GM12878 (cell line): ENCODE data around the gene DLX6. TPM values are rescaled to one million over a fixed set of nuclear protein-coding genes. Genes with fewer than 3 reads are reported as not detected.

Experiments used
- ATAC-seq: fragments of 200-7000 bp; cut with Tn5 transposase; 3 replicates; pipeline ENCODE4 v1.9.1; 2020; ENCODE audit warnings: mild to moderate bottlenecking, moderate library complexity
- BruUV-seq: library from RNA; stranded (reverse); fragments of 400-500 nt; replicated peaks from 2 replicates; lab custom pipeline; 2021; lab: Mats Ljungman, UMichigan
- CTCF ChIA-PET: fragments of 300-600 bp; sonication (Branson Sonifier 250); formaldehyde crosslinking; extraction: SDS; loops from one replicate; lab custom pipeline; 2021; ENCODE audit warnings: inconsistent platforms; lab: Yijun Ruan, JAX
- POLR2A ChIA-PET: fragments of 350-600 bp; formaldehyde crosslinking; extraction: SDS; loops from one replicate; lab custom pipeline; 2021; ENCODE audit warnings: inconsistent platforms; lab: Charles Lee
- RAD21 ChIA-PET: fragments of 300-600 bp; sonication (Branson Sonifier 250); formaldehyde crosslinking; loops from one replicate; lab custom pipeline; 2023; ENCODE audit warnings: antibody characterized with exemption; ENCODE audit not compliant: unreplicated experiment; lab: Charles Lee
- SMC1A ChIA-PET: fragments of 300-600 bp; sonication (Branson Sonifier 250); formaldehyde crosslinking; loops from one replicate; lab custom pipeline; 2023; ENCODE audit not compliant: unreplicated experiment, uncharacterized antibody; lab: Charles Lee
- DNase-seq: peaks from one replicate; pipeline ENCODE4 v3.0.0-alpha.2; 2011; ENCODE audit warnings: low read depth, low spot score
- FAIRE-seq: peaks from 3 replicates; lab custom pipeline; 2011; peaks lifted over from hg19 to GRCh38; lab: Jason Lieb, UNC
- H2AFZ ChIP-seq: 2 replicates; pipeline ENCODE4 v1.6.0; 2011; ENCODE audit warnings: low read depth, low read length, control low read depth; ENCODE audit not compliant: control insufficient read depth
- H3K27ac ChIP-seq: 2 replicates; pipeline ENCODE4 v1.5.1; 2011; ENCODE audit warnings: control low read depth; ENCODE audit not compliant: control insufficient read depth, insufficient read depth
- H3K27me3 ChIP-seq, 2 experiments: replicated peaks in 1 of 2; 2 replicates each; pipeline versions ENCODE4 v1.6.0 to v1.6.1; 2011; ENCODE audit warnings: low read length in 1 of 2; ENCODE audit not compliant: control insufficient read depth in 2 of 2, insufficient read depth in 2 of 2
- H3K36me3 ChIP-seq, 2 experiments: 2 replicates each; pipeline ENCODE4 v1.5.1; 2011; ENCODE audit warnings: low read length in 1 of 2; ENCODE audit not compliant: control insufficient read depth in 2 of 2, insufficient read depth in 2 of 2
- H3K4me1 ChIP-seq: 2 replicates; pipeline ENCODE4 v1.6.1; 2011; ENCODE audit warnings: mild to moderate bottlenecking, low read length, moderate library complexity, mixed read lengths; ENCODE audit not compliant: control insufficient read depth, insufficient read depth
- H3K4me2 ChIP-seq: 2 replicates; pipeline ENCODE4 v1.6.0; 2011; ENCODE audit warnings: control low read depth; ENCODE audit not compliant: control insufficient read depth, insufficient read depth
- H3K4me3 ChIP-seq: fragments of 200-600 bp; sonication (generic); 2 replicates; pipeline ENCODE4 v1.5.1; 2016
- H3K79me2 ChIP-seq: 2 replicates; pipeline ENCODE4 v1.6.0; 2011; ENCODE audit warnings: low read length; ENCODE audit not compliant: control insufficient read depth, insufficient read depth
- H3K9ac ChIP-seq: 2 replicates; pipeline ENCODE4 v1.8.0; 2011; ENCODE audit warnings: low read length, control low read depth, mixed read lengths; ENCODE audit not compliant: control insufficient read depth, insufficient read depth
- H3K9me3 ChIP-seq: replicated peaks from 3 replicates; pipeline ENCODE4 v1.5.1; 2011; ENCODE audit warnings: mild to moderate bottlenecking, low read length; ENCODE audit not compliant: control insufficient read depth, insufficient read depth
- H4K20me1 ChIP-seq: 2 replicates; pipeline ENCODE4 v1.6.0; 2011; ENCODE audit not compliant: control insufficient read depth, insufficient read depth
- NR2C1 ChIP-seq: fragments of 450-650 bp; IDR thresholded peaks from 2 replicates; pipeline ENCODE4 v1.6.1; 2017; ENCODE audit warnings: antibody characterized with exemption, mild to moderate bottlenecking, moderate library complexity
- TARDBP ChIP-seq: IDR thresholded peaks from 2 replicates; pipeline ENCODE4 v1.6.1; 2016; ENCODE audit warnings: borderline replicate concordance
- WGBS: methylation state at CpG from one replicate; pipeline ENCODE4 v1.1.6; 2016; ENCODE audit warnings: low lambda C conversion rate; ENCODE audit not compliant: insufficient replicate concordance, insufficient coverage; ENCODE audit errors: missing lambda C conversion rate; 5-methylcytosine and 5-hydroxymethylcytosine counted together
- in situ Hi-C: fragments of 300-500 bp; cut with MboI; formaldehyde crosslinking; loops from 9 replicates; pipeline ENCODE4 v1.14.3; 2018; ENCODE audit warnings: mixed read lengths
- intact Hi-C: fragments of 100-400 bp; cut with micrococcal nuclease; formaldehyde crosslinking; loops from one replicate; pipeline ENCODE4 v1.14.2; 2022; ENCODE audit not compliant: unreplicated experiment
- polyA plus RNA-seq, 11 experiments: library from polyadenylated mRNA; depleted of rRNA in 4 of 11; unstranded in 6 of 11; stranded (reverse) in 5 of 11; fragments of >200 nt; fragmentation: Nextera tagmentation in 4 of 11; fragmentation: Illumina TruSeq in 1 of 11; extraction: Ambion mirVana in 4 of 11; extraction: Trizol in 1 of 11; gene quantifications; 1 replicate in 1 of 11; 2 replicates in 10 of 11; pipeline versions ENCODE4 v1.2.1 to v1.2.3, GENCODE V29; 2011 to 2016; ENCODE audit warnings: inconsistent platforms in 2 of 11, missing spikeins in 2 of 11, low read depth in 1 of 11
- total RNA-seq, 4 experiments: library from RNA; depleted of rRNA in 3 of 4; stranded (reverse); fragments of >200 nt in 3 of 4; fragmentation: Illumina TruSeq in 1 of 4; extraction: Trizol in 1 of 4; gene quantifications; 2 replicates each; pipeline versions ENCODE4 v1.2.1 to v1.2.3, GENCODE V29; 2013 to 2021
- TF ChIP-seq, protein P1 (sequence below): IDR thresholded peaks from 2 replicates; pipeline ENCODE4 v1.6.1; 2012; ENCODE audit warnings: improper control_type of control experiment, low read depth, low read length; ENCODE audit not compliant: insufficient replicate concordance

The DLX6 gene
- total and polyA plus RNA-seq, 10 of the 15 experiments (the other 5 are each of a cell fraction or from before 2014, with no cell fraction given) = not detected

- TF ChIP-seq TARDBP = no peak
- TF ChIP-seq, protein P1, sequence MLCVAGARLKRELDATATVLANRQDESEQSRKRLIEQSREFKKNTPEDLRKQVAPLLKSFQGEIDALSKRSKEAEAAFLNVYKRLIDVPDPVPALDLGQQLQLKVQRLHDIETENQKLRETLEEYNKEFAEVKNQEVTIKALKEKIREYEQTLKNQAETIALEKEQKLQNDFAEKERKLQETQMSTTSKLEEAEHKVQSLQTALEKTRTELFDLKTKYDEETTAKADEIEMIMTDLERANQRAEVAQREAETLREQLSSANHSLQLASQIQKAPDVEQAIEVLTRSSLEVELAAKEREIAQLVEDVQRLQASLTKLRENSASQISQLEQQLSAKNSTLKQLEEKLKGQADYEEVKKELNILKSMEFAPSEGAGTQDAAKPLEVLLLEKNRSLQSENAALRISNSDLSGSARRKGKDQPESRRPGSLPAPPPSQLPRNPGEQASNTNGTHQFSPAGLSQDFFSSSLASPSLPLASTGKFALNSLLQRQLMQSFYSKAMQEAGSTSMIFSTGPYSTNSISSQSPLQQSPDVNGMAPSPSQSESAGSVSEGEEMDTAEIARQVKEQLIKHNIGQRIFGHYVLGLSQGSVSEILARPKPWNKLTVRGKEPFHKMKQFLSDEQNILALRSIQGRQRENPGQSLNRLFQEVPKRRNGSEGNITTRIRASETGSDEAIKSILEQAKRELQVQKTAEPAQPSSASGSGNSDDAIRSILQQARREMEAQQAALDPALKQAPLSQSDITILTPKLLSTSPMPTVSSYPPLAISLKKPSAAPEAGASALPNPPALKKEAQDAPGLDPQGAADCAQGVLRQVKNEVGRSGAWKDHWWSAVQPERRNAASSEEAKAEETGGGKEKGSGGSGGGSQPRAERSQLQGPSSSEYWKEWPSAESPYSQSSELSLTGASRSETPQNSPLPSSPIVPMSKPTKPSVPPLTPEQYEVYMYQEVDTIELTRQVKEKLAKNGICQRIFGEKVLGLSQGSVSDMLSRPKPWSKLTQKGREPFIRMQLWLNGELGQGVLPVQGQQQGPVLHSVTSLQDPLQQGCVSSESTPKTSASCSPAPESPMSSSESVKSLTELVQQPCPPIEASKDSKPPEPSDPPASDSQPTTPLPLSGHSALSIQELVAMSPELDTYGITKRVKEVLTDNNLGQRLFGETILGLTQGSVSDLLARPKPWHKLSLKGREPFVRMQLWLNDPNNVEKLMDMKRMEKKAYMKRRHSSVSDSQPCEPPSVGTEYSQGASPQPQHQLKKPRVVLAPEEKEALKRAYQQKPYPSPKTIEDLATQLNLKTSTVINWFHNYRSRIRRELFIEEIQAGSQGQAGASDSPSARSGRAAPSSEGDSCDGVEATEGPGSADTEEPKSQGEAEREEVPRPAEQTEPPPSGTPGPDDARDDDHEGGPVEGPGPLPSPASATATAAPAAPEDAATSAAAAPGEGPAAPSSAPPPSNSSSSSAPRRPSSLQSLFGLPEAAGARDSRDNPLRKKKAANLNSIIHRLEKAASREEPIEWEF = no peak
- TF ChIP-seq, all 136 proteins: peak for 0
Measured at GRCh38 chr7:97001656-97002554, 3.4 kb upstream of the DLX6 start (continued).

DNA sequence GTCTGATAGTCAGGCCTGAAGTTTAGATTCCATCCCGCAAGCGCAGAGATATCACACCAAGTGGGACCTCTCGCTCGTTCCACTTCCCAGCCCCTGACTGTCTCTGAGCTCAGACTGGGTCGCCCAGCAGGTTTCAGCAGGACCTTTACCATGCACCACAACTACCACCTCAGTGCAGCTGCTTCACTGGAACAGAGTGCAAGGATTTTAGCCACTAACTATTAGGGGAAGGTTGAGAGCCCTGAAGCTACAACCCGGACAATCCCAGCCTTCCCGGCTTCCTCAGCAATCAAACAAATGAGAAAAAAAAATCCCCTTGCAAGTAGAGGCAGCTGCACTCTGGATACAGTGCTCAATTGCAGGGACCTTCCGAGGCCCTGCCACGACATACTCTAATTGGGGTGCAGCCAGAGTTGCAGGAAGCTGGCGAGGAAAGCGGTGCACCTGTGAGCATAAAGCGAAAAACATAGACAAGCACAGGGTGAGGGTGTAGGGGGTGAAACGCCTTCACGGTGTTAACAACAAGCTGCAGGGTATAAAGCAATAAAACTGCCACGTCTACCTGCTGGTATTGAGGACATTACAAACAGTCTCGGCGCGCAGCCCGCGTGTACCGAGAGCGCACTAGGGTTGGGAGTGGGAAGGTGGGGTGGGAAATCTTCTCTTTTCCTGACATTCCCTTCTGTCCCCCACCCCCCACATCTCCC, 2.6 kb upstream of the DLX6 start:
- Histone ChIP-seq H3K4me3 (no peak overlapping the region), H3K4me1 (no peaks in the 10 kb centered on the region), H3K79me2 (no peaks in the 10 kb centered on the region), H3K36me3 (no peaks in the 10 kb centered on the region), H3K9me3 (peaks cover 2% of the 10 kb centered on the region; the same call in 2 of the 3 replicates), H3K27me3 (peaks cover 13 to 14% of the 10 kb centered on the region in 2 experiments), H3K9ac (no peak overlapping the region), H3K27ac (no peak overlapping the region), H3K4me2 (no peak overlapping the region)
- FAIRE-seq = no peak
- intact Hi-C loops (no loop called here), in situ Hi-C loops (no loop called here)
- 57% methylated on average over 22 of the region's 22 CpGs for WGBS
- SMC1A ChIA-PET = interaction anchor here (0.6 kb wide), 1 partner anchor 1269 kb away, joined by 3 read pairs; no protein-coding TSS in a partner anchor
- DNase-seq = no peak
- no TSS peak for BruUV-seq
- RAD21 ChIA-PET = no interaction called here
- ATAC-seq = no peak
- no peak for TF ChIP-seq NR2C1
- TF ChIP-seq, all 136 proteins: peak for 0
- Histone ChIP-seq H2AFZ (no peak overlapping the region), H4K20me1 (no peaks in the 10 kb centered on the region)
- POLR2A ChIA-PET = no interaction called here
- CTCF ChIA-PET = interaction anchor here (0.6 kb wide), 1 partner anchor 401 kb away, joined by 3 read pairs; no protein-coding TSS in a partner anchor
